Natural killer cell (primary cell): Measurements from ENCODE around the gene PCSK9. TPM values are rescaled to one million over a fixed set of nuclear protein-coding genes. Genes with fewer than 3 reads are reported as not detected.

Experiments
- ATAC-seq, 3 donors: fragments of 150-1000 bp in 2 of 3; fragments of 200-7000 bp in 1 of 3; cut with Tn5 transposase; 1 replicate in 1 of 3; 2 replicates in 2 of 3; pipeline ENCODE4 v1.10.0; 2021; ENCODE audit warnings: mild to moderate bottlenecking in 2 of 3, moderate library complexity in 2 of 3
- DNase-seq, 2 donors: peaks; one replicate each; pipeline versions ENCODE4 v3.0.0 to v3.0.0-alpha.2; 2013 to 2021; ENCODE audit warnings: mixed read lengths in 1 of 2
- H3K27ac ChIP-seq: one replicate; pipeline ENCODE4 v1.5.1; 2013; ENCODE audit warnings: mild to moderate bottlenecking, low read length
- H3K27me3 ChIP-seq: one replicate; pipeline ENCODE4 v1.6.1; 2013; ENCODE audit warnings: low read length; ENCODE audit not compliant: control insufficient read depth, insufficient read depth
- H3K36me3 ChIP-seq: one replicate; pipeline ENCODE4 v1.6.1; 2013; ENCODE audit warnings: low read length; ENCODE audit not compliant: control insufficient read depth, insufficient read depth
- H3K4me1 ChIP-seq: one replicate; pipeline ENCODE4 v1.6.1; 2013; ENCODE audit warnings: low read length; ENCODE audit not compliant: control insufficient read depth, insufficient read depth
- H3K4me3 ChIP-seq: one replicate; pipeline ENCODE4 v1.5.1; 2013; ENCODE audit warnings: low read length
- H3K9me3 ChIP-seq: one replicate; pipeline ENCODE4 v1.6.1; 2013; ENCODE audit warnings: low read length; ENCODE audit not compliant: control insufficient read depth, insufficient read depth
- H3K27ac Mint-ChIP-seq, 2 donors: one replicate each; pipeline ENCODE4 v1.8.0; 2022; ENCODE audit warnings: mild to moderate bottlenecking in 2 of 2, mixed read lengths in 2 of 2, moderate library complexity in 1 of 2
- H3K27me3 Mint-ChIP-seq, 2 donors: one replicate each; pipeline ENCODE4 v1.8.0; 2022; ENCODE audit warnings: low read depth in 2 of 2, mixed read lengths in 2 of 2
- H3K36me3 Mint-ChIP-seq: one replicate; pipeline ENCODE4 v1.8.0; 2022; ENCODE audit warnings: mixed read lengths
- H3K4me1 Mint-ChIP-seq, 2 donors: one replicate each; pipeline ENCODE4 v1.8.0; 2022; ENCODE audit warnings: mixed read lengths in 2 of 2
- H3K4me3 Mint-ChIP-seq: one replicate; pipeline ENCODE4 v1.8.0; 2022; ENCODE audit warnings: mild to moderate bottlenecking, moderate library complexity, mixed read lengths
- H3K9me3 Mint-ChIP-seq, 2 donors: one replicate each; pipeline ENCODE4 v1.8.0; 2022; ENCODE audit warnings: mixed read lengths in 2 of 2
- CTCF ChIP-seq: fragments of 200-600 bp; IDR thresholded peaks from one replicate; pipeline ENCODE4 v1.8.0; 2022; ENCODE audit warnings: antibody characterized with exemption
- WGBS: methylation state at CpG from one replicate; pipeline ENCODE4 v1.1.7; 2013; ENCODE audit warnings: missing lambda C conversion rate; ENCODE audit not compliant: insufficient coverage; 5-methylcytosine and 5-hydroxymethylcytosine counted together
- intact Hi-C: fragments of 100-400 bp; cut with micrococcal nuclease; formaldehyde crosslinking; loops from one replicate; pipeline ENCODE4 v1.14.2; 2022
- total RNA-seq, 4 donors: library from RNA; stranded (reverse); fragments of 120-200 nt in 1 of 4; gene quantifications; one replicate each; pipeline versions ENCODE4 v1.2.3 to v1.2.4, GENCODE V29; 2013 to 2022

Gene PCSK9
- total RNA-seq, 3 donors from 2014 or later (not counting 1 experiment from before 2014, with no cell fraction given) = not detected

GRCh38 chr1:55043011-55043410 is 3.7 kb downstream of the PCSK9 start:
- no peaks in the 10 kb centered on the region for H3K9me3 ChIP-seq
- H3K4me1 ChIP-seq = no peaks in the 10 kb centered on the region
- ATAC-seq = no peak
- H3K4me3 ChIP-seq = no peak overlapping the region
- no peak for TF ChIP-seq CTCF
- H3K4me3 Mint-ChIP-seq = no peak overlapping the region
- WGBS = 97% methylated on average over 2 of the region's 2 CpGs
- H3K9me3 Mint-ChIP-seq = no peaks in the 10 kb centered on the region
- no peak overlapping the region for H3K27ac Mint-ChIP-seq
- DNase-seq = no peak
- no peaks in the 10 kb centered on the region for H3K36me3 Mint-ChIP-seq
- H3K27ac ChIP-seq = no peak overlapping the region
- peaks cover 0 to 7% of the 10 kb centered on the region in 2 donors for H3K4me1 Mint-ChIP-seq
- H3K27me3 ChIP-seq = peaks cover 5% of the 10 kb centered on the region
- H3K36me3 ChIP-seq = no peaks in the 10 kb centered on the region
- peaks cover 26 to 47% of the 10 kb centered on the region in 2 donors for H3K27me3 Mint-ChIP-seq
- intact Hi-C loops = no loop called here

GRCh38 chr1:55043726-55044125 is 4.4 kb downstream of the PCSK9 start:
- H3K9me3 Mint-ChIP-seq = no peaks in the 10 kb centered on the region
- intact Hi-C loops = no loop called here
- H3K4me3 Mint-ChIP-seq = no peak overlapping the region
- peaks cover 24 to 40% of the 10 kb centered on the region in 2 donors for H3K27me3 Mint-ChIP-seq
- H3K36me3 Mint-ChIP-seq = no peaks in the 10 kb centered on the region
- no peaks in the 10 kb centered on the region for H3K9me3 ChIP-seq
- no peak for TF ChIP-seq CTCF
- H3K4me1 ChIP-seq = no peaks in the 10 kb centered on the region
- no peak for ATAC-seq
- WGBS = 90% methylated on average over 9 of the region's 9 CpGs
- no peak overlapping the region for H3K27ac Mint-ChIP-seq
- H3K27ac ChIP-seq = no peak overlapping the region
- H3K4me3 ChIP-seq = no peak overlapping the region
- no peak for DNase-seq
- no peaks in the 10 kb centered on the region for H3K36me3 ChIP-seq
- peaks cover 3% of the 10 kb centered on the region for H3K27me3 ChIP-seq
- peaks cover 0 to 7% of the 10 kb centered on the region in 2 donors for H3K4me1 Mint-ChIP-seq

DNA sequence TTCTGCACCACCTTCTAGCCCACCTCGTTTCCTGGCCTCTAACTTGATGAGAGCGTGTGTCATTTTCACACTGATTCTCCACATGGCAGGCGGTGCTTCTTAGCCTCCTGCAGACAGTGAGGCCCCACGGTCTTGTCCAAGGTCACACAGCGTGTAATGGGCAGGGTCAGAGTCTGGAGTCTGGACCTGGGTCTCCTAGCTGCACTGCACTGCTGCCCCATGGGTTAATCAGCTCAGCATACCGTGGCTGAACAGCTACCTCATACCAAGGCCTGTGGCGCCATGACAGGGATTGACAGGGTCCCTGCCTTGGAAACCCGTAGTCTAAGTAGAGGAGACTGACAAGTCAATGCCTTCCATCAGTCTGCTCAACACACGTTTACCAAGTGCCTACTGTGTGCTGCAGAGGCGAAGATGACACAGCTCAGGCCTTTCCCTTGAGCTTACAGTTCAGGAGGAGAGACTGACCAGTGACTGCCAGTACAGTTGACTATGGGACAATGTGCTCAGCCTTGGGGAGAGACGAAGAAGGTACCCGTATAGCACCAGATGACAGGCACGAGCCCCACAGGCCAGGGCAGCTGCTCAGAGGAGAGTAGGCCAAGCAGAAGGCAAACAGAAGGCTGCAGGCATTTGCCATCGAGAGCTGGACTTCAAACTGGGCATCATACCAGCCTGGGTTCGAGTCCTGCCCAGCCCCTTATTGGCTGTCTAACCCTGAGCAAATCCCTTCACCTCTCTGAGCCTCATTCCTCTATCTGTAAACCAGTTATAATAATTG is 5.5 kb downstream of the PCSK9 start:
- Histone ChIP-seq H3K36me3 (no peaks in the 10 kb centered on the region), H3K27ac (no peak overlapping the region), H3K9me3 (no peaks in the 10 kb centered on the region), H3K4me1 (no peaks in the 10 kb centered on the region), H3K27me3 (peaks cover 3% of the 10 kb centered on the region), H3K4me3 (no peak overlapping the region)
- 85% methylated on average over 15 of the region's 15 CpGs for WGBS
- no peak for TF ChIP-seq CTCF
- Mint-ChIP-seq H3K9me3 (no peaks in the 10 kb centered on the region), H3K4me3 (no peak overlapping the region), H3K4me1 (peaks cover 0 to 6% of the 10 kb centered on the region in 2 donors), H3K36me3 (no peaks in the 10 kb centered on the region), H3K27me3 (peaks cover 16 to 33% of the 10 kb centered on the region in 2 donors), H3K27ac (no peak overlapping the region)
- ATAC-seq (no peak), DNase-seq (no peak)
- intact Hi-C loops = no loop called here

- H3K4me1 Mint-ChIP-seq = no peaks in the 10 kb centered on the region
- no peak overlapping the region for H3K27ac ChIP-seq
- peaks cover 3% of the 10 kb centered on the region for H3K27me3 ChIP-seq
- H3K27me3 Mint-ChIP-seq = peaks cover 10 to 28% of the 10 kb centered on the region in 2 donors
- no peak for ATAC-seq
- no peak for TF ChIP-seq CTCF
- no peak overlapping the region for H3K4me3 ChIP-seq
- no peaks in the 10 kb centered on the region for H3K4me1 ChIP-seq
- DNase-seq = no peak
- H3K9me3 ChIP-seq = no peaks in the 10 kb centered on the region
- no peak overlapping the region for H3K4me3 Mint-ChIP-seq
- H3K36me3 Mint-ChIP-seq = no peaks in the 10 kb centered on the region
- H3K36me3 ChIP-seq = no peaks in the 10 kb centered on the region
- intact Hi-C loops = no loop called here
- no peaks in the 10 kb centered on the region for H3K9me3 Mint-ChIP-seq
- 92% methylated on average over 10 of the region's 10 CpGs for WGBS
- H3K27ac Mint-ChIP-seq = no peak overlapping the region
Observed at GRCh38 chr1:55045430-55045829, 6.1 kb downstream of the PCSK9 start.
